Measurements from ENCODE around the gene SMARCB1. TPM values are rescaled to one million over a fixed set of nuclear protein-coding genes. Genes with fewer than 3 reads are reported as not detected.
"Not testable (repeated sequence)": the region's sequence is repeated elsewhere in the genome, so short reads cannot be mapped to it uniquely, and the experiment has no call there.

SMARCB1 gene
- total and polyA plus RNA-seq, 12 donors = 26.8 to 73.1 (median 39.8) TPM

- no peak for DNase-seq
Observed at GRCh38 chr22:23859201-23859600, 72.4 kb downstream of the SMARCB1 start.

GRCh38 chr22:23860187-23860586 is 73.4 kb downstream of the SMARCB1 start:
- H3K4me3 ChIP-seq, H3K9me3 ChIP-seq, H3K27me3 ChIP-seq, ATAC-seq, DNase-seq, H3K27ac ChIP-seq: not testable (repeated sequence)
- intact Hi-C loops (cut with DNase I) = loop anchor here in 1 of 10 donors (10.0 kb wide), 1 partner anchor 95 kb away; no protein-coding TSS in a partner anchor
- H3K36me3 ChIP-seq = peaks cover 0 to 13% (median 0%) of the 10 kb centered on the region in 9 donors
- H3K4me1 ChIP-seq = peaks cover 0 to 40% (median 15%) of the 10 kb centered on the region in 9 donors
- WGBS, 2 donors = 90 to 97% methylated on average over 8 of the region's 8 CpGs

More at GRCh38 chr22:23859201-23859600, 72.4 kb downstream of the SMARCB1 start:
- no peak for TF ChIP-seq CTCF (IDR thresholded peaks at IDR 0.05)
- Histone ChIP-seq H3K4me1 (peaks cover 0 to 30% (median 15%) of the 10 kb centered on the region in 9 donors), H3K36me3 (peaks cover 0 to 13% (median 0%) of the 10 kb centered on the region in 9 donors), H3K27ac (no peak overlapping the region), H3K27me3 (no peaks in the 10 kb centered on the region), H3K9me3 (no peaks in the 10 kb centered on the region), H3K4me3 (no peak overlapping the region)
- 93% methylated on average over 4 of the region's 4 CpGs for WGBS, 2 donors
- ATAC-seq = no peak
- intact Hi-C loops (cut with DNase I) = loop anchor here in 3 of 10 donors (5.0 to 10.0 kb wide), 4 partner anchors 33 to 332 kb away; partner anchors contain the start of gene MIF (in 1 of the 3)

- Histone ChIP-seq H3K27ac (no peak overlapping the region), H3K4me1 (peaks cover 0 to 33% (median 14%) of the 10 kb centered on the region in 9 donors), H3K9me3 (no peaks in the 10 kb centered on the region), H3K36me3 (peaks cover 0 to 24% (median 0%) of the 10 kb centered on the region in 9 donors), H3K27me3 (no peaks in the 10 kb centered on the region), H3K4me3 (no peak overlapping the region)
- intact Hi-C loops (cut with DNase I) = loop anchor here in 1 of 10 donors (10.0 kb wide), 1 partner anchor 93 kb away; no protein-coding TSS in a partner anchor
- 75 to 79% methylated on average over 3 of the region's 3 CpGs for WGBS, 2 donors
- DNase-seq (no peak), ATAC-seq (no peak)
- TF ChIP-seq CTCF (IDR thresholded peaks at IDR 0.05) = peak in 7 of 9 donors; percentile 23 to 57 (median 50)
Observed at GRCh38 chr22:23862103-23862502, 75.3 kb downstream of the SMARCB1 start.

GRCh38 chr22:23864499-23865154 is 77.9 kb downstream of the SMARCB1 start:
- H3K36me3 ChIP-seq = peaks cover 0 to 49% (median 20%) of the 10 kb centered on the region in 9 donors
- H3K9me3 ChIP-seq, H3K27me3 ChIP-seq, H3K4me3 ChIP-seq, DNase-seq: not testable (repeated sequence)
- intact Hi-C loops (cut with DNase I) = loop anchor here in 1 of 10 donors (10.0 kb wide), 1 partner anchor 90 kb away; no protein-coding TSS in a partner anchor
- 67 to 75% methylated on average over 11 of the region's 11 CpGs for WGBS, 2 donors
- H3K4me1 ChIP-seq = peaks cover 0 to 16% (median 0%) of the 10 kb centered on the region in 9 donors
- H3K27ac ChIP-seq = peak overlapping the region in 4 of 10 donors; percentile 8 to 55 (median 30)
- peak in 4 of 8 donors; percentile 30 to 60 (median 38) for ATAC-seq

- no peak for ATAC-seq
- 91% methylated on average over 4 of the region's 4 CpGs for WGBS, 2 donors
- peaks cover 0 to 16% (median 0%) of the 10 kb centered on the region in 9 donors for H3K4me1 ChIP-seq
- H3K27me3 ChIP-seq = no peaks in the 10 kb centered on the region
- no peak overlapping the region for H3K27ac ChIP-seq
- intact Hi-C loops (cut with DNase I) = loop anchor here in 1 of 10 donors (10.0 kb wide), 1 partner anchor 86 kb away; no protein-coding TSS in a partner anchor
- no peak for TF ChIP-seq CTCF (IDR thresholded peaks at IDR 0.05)
- H3K9me3 ChIP-seq = no peaks in the 10 kb centered on the region
- DNase-seq = no peak
- H3K36me3 ChIP-seq = peaks cover 0 to 68% (median 28%) of the 10 kb centered on the region in 9 donors
- H3K4me3 ChIP-seq = no peak overlapping the region
Observed at GRCh38 chr22:23868580-23868979, 81.8 kb downstream of the SMARCB1 start.

Data from heart right ventricle (tissue), 16 donors.